HL-60 (cell line): ENCODE results near the gene KRTAP10-2.

Experiments used
- GABPA ChIP-seq: IDR thresholded peaks from 2 replicates; pipeline ENCODE4 v1.6.1; 2012; ENCODE audit warnings: low read depth
- POLR2AphosphoS5 ChIP-seq: IDR thresholded peaks from 2 replicates; pipeline ENCODE4 v1.6.1; 2012; ENCODE audit warnings: low read depth
- TF ChIP-seq, protein P1 (sequence below): IDR thresholded peaks from one replicate; pipeline ENCODE4 v1.5.1; 2011; ENCODE audit warnings: low read length, control low read depth, inconsistent platforms; ENCODE audit not compliant: insufficient read depth

DNA sequence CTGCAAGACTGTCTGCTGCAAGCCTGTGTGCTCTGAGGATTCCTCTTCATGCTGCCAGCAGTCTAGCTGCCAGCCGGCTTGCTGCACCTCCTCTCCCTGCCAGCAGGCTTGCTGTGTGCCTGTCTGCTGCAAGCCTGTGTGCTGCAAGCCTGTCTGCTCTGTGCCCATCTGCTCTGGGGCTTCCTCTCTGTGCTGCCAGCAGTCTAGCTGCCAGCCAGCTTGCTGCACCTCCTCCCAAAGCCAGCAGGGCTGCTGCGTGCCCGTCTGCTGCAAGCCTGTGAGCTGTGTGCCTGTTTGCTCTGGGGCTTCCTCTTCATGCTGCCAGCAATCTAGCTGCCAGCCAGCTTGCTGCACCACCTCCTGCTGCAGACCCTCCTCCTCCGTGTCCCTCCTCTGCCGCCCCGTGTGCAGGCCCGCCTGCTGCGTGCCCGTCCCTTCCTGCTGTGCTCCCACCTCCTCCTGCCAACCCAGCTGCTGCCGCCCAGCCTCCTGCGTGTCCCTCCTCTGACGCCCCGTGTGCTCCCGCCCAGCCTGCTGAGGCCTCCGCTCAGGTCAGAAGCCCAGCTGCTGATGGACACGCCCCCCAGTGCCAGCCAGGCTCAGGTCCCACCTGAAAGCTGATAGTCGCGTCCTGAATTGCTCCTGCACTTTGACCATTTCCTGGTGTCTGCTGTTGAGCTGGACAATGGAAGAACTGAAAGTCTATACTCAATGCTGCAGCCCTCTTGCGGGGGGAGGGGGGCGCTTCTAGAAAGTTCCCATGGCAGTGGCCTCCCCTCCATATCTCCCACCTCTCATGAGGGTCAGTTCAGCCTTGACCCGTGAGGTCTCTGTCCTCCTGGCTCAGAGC, 23.4 kb upstream of the KRTAP10-2 start:
- TF ChIP-seq, protein P1, sequence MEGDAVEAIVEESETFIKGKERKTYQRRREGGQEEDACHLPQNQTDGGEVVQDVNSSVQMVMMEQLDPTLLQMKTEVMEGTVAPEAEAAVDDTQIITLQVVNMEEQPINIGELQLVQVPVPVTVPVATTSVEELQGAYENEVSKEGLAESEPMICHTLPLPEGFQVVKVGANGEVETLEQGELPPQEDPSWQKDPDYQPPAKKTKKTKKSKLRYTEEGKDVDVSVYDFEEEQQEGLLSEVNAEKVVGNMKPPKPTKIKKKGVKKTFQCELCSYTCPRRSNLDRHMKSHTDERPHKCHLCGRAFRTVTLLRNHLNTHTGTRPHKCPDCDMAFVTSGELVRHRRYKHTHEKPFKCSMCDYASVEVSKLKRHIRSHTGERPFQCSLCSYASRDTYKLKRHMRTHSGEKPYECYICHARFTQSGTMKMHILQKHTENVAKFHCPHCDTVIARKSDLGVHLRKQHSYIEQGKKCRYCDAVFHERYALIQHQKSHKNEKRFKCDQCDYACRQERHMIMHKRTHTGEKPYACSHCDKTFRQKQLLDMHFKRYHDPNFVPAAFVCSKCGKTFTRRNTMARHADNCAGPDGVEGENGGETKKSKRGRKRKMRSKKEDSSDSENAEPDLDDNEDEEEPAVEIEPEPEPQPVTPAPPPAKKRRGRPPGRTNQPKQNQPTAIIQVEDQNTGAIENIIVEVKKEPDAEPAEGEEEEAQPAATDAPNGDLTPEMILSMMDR = no peak
- TF ChIP-seq POLR2AphosphoS5 = no peak
- TF ChIP-seq GABPA = no peak
